K562 (cell line): ENCODE results near the gene HS3ST3A1. TPM values are rescaled to one million over a fixed set of nuclear protein-coding genes. Genes with fewer than 3 reads are reported as not detected.

Experiments
- ATAC-seq: fragments of 200-7000 bp; cut with Tn5 transposase; 3 replicates; pipeline ENCODE4 v1.9.1; 2020; ENCODE audit warnings: moderate library complexity
- BruUV-seq: library from RNA; stranded (reverse); fragments of 400-500 nt; replicated peaks from 2 replicates; lab custom pipeline; 2021; lab: Mats Ljungman, UMichigan
- CTCF ChIA-PET: fragments of 300-600 bp; formaldehyde crosslinking; extraction: SDS; loops from one replicate; lab custom pipeline; 2021; ENCODE audit warnings: low intra/inter-chr PET ratio; lab: Yijun Ruan, JAX
- POLR2A ChIA-PET: fragments of 300-600, 350-650 bp; sonication (Branson Sonifier 250); formaldehyde crosslinking; extraction: SDS; loops from one replicate; lab custom pipeline; 2021; ENCODE audit warnings: antibody characterized with exemption, inconsistent platforms; lab: Yijun Ruan, JAX
- DNase-seq, 4 experiments: peaks; one replicate each; pipeline versions ENCODE4 v3.0.0 to v3.0.0-alpha.2; 2011 to 2018; ENCODE audit warnings: low spot score in 3 of 4, mixed read lengths in 3 of 4; ENCODE audit errors: extremely low read depth in 1 of 4
- FAIRE-seq: peaks from 2 replicates; lab custom pipeline; 2011; peaks lifted over from hg19 to GRCh38; lab: Jason Lieb, UNC
- H2AFZ ChIP-seq: 2 replicates; pipeline ENCODE4 v1.6.0; 2011; ENCODE audit warnings: low read depth, low read length, control low read depth, inconsistent platforms
- H3K27ac ChIP-seq: fragments of 200-600 bp; 3 replicates; pipeline ENCODE4 v1.8.0; 2011; ENCODE audit warnings: low read depth, mild to moderate bottlenecking, control low read depth, inconsistent platforms, low read length, moderate library complexity, mixed read lengths; ENCODE audit errors: extremely low read depth
- H3K27me3 ChIP-seq, 2 experiments: fragments of 300-600 bp in 1 of 2; 2 replicates in 1 of 2; 3 replicates in 1 of 2; pipeline versions ENCODE4 v1.6.0 to v1.8.0; 2011; ENCODE audit warnings: inconsistent platforms in 2 of 2, low read length in 2 of 2, mild to moderate bottlenecking in 1 of 2, mixed read lengths in 1 of 2, moderate library complexity in 1 of 2; ENCODE audit not compliant: control insufficient read depth in 2 of 2, insufficient read depth in 2 of 2
- H3K36me3 ChIP-seq: fragments of 300-600 bp; 3 replicates; pipeline ENCODE4 v1.8.0; 2011; ENCODE audit warnings: mild to moderate bottlenecking, low read length, inconsistent platforms; ENCODE audit not compliant: control insufficient read depth, insufficient read depth
- H3K4me1 ChIP-seq, 2 experiments: fragments of 200-600 bp in 1 of 2; replicated peaks in 1 of 2; 2 replicates in 1 of 2; 3 replicates in 1 of 2; pipeline versions ENCODE4 v1.5.1 to v1.8.0; 2011; ENCODE audit warnings: inconsistent platforms in 2 of 2, low read length in 2 of 2, mild to moderate bottlenecking in 1 of 2, mixed read lengths in 1 of 2, moderate library complexity in 1 of 2; ENCODE audit not compliant: control insufficient read depth in 2 of 2, insufficient read depth in 2 of 2
- H3K4me2 ChIP-seq: 2 replicates; pipeline ENCODE4 v1.6.1; 2011; ENCODE audit warnings: low read length, control low read depth, inconsistent platforms, mixed read lengths; ENCODE audit not compliant: insufficient read depth
- H3K4me3 ChIP-seq: fragments of 200-600 bp; sonication (generic), shearing (Covaris generic); 2 replicates; pipeline ENCODE4 v1.5.1; 2016; ENCODE audit warnings: control low read depth, inconsistent platforms
- H3K79me2 ChIP-seq: fragments of 200-600 bp; 3 replicates; pipeline ENCODE4 v1.8.0; 2011; ENCODE audit warnings: low read length, inconsistent platforms; ENCODE audit not compliant: control insufficient read depth, insufficient read depth
- H3K9ac ChIP-seq, 2 experiments: 2 replicates each; pipeline versions ENCODE4 v1.6.0 to v1.6.1; 2011; ENCODE audit warnings: low read depth in 2 of 2, low read length in 2 of 2, control low read depth in 1 of 2, inconsistent platforms in 1 of 2, mild to moderate bottlenecking in 1 of 2, mixed read lengths in 1 of 2; ENCODE audit not compliant: insufficient read depth in 1 of 2
- H3K9me1 ChIP-seq: one replicate; pipeline ENCODE4 v1.6.0; 2011; ENCODE audit warnings: inconsistent platforms, mild to moderate bottlenecking, low read length, moderate library complexity; ENCODE audit not compliant: control insufficient read depth, insufficient read depth
- H3K9me3 ChIP-seq: replicated peaks from 2 replicates; pipeline ENCODE4 v1.5.1; 2011; ENCODE audit warnings: low read depth, low read length, inconsistent platforms; ENCODE audit not compliant: control insufficient read depth, insufficient read depth
- H4K20me1 ChIP-seq: replicated peaks from 2 replicates; pipeline ENCODE4 v1.6.1; 2011; ENCODE audit warnings: low read length, inconsistent platforms, mixed read lengths; ENCODE audit not compliant: control insufficient read depth, insufficient read depth
- ATF4 ChIP-seq: fragments of 450-650 bp; formaldehyde crosslinking; IDR thresholded peaks from 2 replicates; pipeline ENCODE4 v1.4.0; 2022; ENCODE audit warnings: mild to moderate bottlenecking, moderate library complexity
- EP400 ChIP-seq: fragments of 450-650 bp; IDR thresholded peaks from 2 replicates; pipeline ENCODE4 v1.6.1; 2017; ENCODE audit warnings: antibody characterized with exemption, mild to moderate bottlenecking, moderate library complexity
- FOSL1 ChIP-seq: fragments of 200-800 bp; sonication (Bioruptor generic); conservative IDR thresholded peaks from 2 replicates; pipeline ENCODE4 v1.6.1; 2016; ENCODE audit warnings: missing genetic modification characterization, missing compliant biosample characterization
- PBX2 ChIP-seq, 2 experiments: IDR thresholded peaks in 1 of 2; conservative IDR thresholded peaks in 1 of 2; 2 replicates each; pipeline ENCODE4 v1.6.1; 2016; ENCODE audit warnings: low read depth in 2 of 2, mild to moderate bottlenecking in 1 of 2, missing compliant biosample characterization in 1 of 2, missing genetic modification characterization in 1 of 2, moderate library complexity in 1 of 2
- SIX5 ChIP-seq, 2 experiments: IDR thresholded peaks; 2 replicates each; pipeline ENCODE4 v1.6.1; 2011; ENCODE audit warnings: low read length in 2 of 2, borderline replicate concordance in 1 of 2, low read depth in 1 of 2, mild to moderate bottlenecking in 1 of 2, moderate library complexity in 1 of 2; ENCODE audit not compliant: insufficient read depth in 1 of 2
- TBP ChIP-seq: optimal IDR thresholded peaks from 2 replicates; pipeline ENCODE3; 2011; ENCODE audit warnings: low read depth, low read length, improper control_type of control experiment
- ZNF384 ChIP-seq: IDR thresholded peaks from 2 replicates; pipeline ENCODE4 v1.6.1; 2012; ENCODE audit warnings: low read depth, low read length, improper control_type of control experiment
- ZNF583 ChIP-seq: fragments of 250-450 bp; sonication (Bioruptor Pico); IDR thresholded peaks from 2 replicates; pipeline ENCODE4 v1.4.0; 2020
- WGBS: fragments of 100-300 bp; shearing (Covaris generic); methylation state at CpG from one replicate; pipeline ENCODE4 v1.1.6; 2016; ENCODE audit warnings: low coverage, mixed read lengths; ENCODE audit not compliant: insufficient coverage; ENCODE audit errors: missing lambda C conversion rate; 5-methylcytosine and 5-hydroxymethylcytosine counted together
- in situ Hi-C: fragments of 300-500 bp; cut with MboI; formaldehyde crosslinking; loops from 4 replicates; pipeline ENCODE4 v1.15.0; 2018; ENCODE audit warnings: inconsistent platforms, mixed read lengths
- intact Hi-C: fragments of 100-400 bp; cut with micrococcal nuclease; formaldehyde crosslinking; loops from 2 replicates; pipeline ENCODE4 v1.14.2; 2022
- polyA plus RNA-seq, 8 experiments: library from polyadenylated mRNA; depleted of rRNA in 4 of 8; stranded (reverse) in 5 of 8; unstranded in 3 of 8; fragments of >200 nt; fragmentation: Nextera tagmentation in 2 of 8; fragmentation: Illumina TruSeq in 1 of 8; extraction: Ambion mirVana in 2 of 8; extraction: Trizol in 1 of 8; gene quantifications; 2 replicates each; pipeline versions ENCODE4 v1.2.1 to v1.2.3, GENCODE V29; 2011 to 2014; ENCODE audit warnings: inconsistent platforms in 1 of 8, missing spikeins in 1 of 8
- total RNA-seq, 7 experiments: library from RNA; depleted of rRNA in 6 of 7; stranded (reverse); fragments of >200 nt in 6 of 7; fragmentation: Illumina TruSeq in 2 of 7; extraction: Trizol in 2 of 7; gene quantifications; 2 replicates each; pipeline versions ENCODE4 v1.2.1 to v1.2.3, GENCODE V29; 2011 to 2021; ENCODE audit warnings: low replicate concordance in 1 of 7

The HS3ST3A1 gene
- total and polyA plus RNA-seq, 9 of the 15 experiments (the other 6 are each of a cell fraction or from before 2014, with no cell fraction given), result 0.25 to 14.8 (median 2.3) TPM

- intact Hi-C loops, result no loop called here
- POLR2A ChIA-PET, result interaction anchor here (0.8 kb wide), 1 partner anchor 13 kb away, joined by 3 read pairs; no protein-coding TSS in a partner anchor
Measured at GRCh38 chr17:13581925-13582324, 19.8 kb downstream of the HS3ST3A1 start.

More at GRCh38 chr17:13581925-13582324, 19.8 kb downstream of the HS3ST3A1 start:
- Histone ChIP-seq H3K4me1 (peaks cover 0 to 4% of the 10 kb centered on the region in 2 experiments; a peak in 3 of 5 replicates), H3K9ac (peak overlapping the region in 1 of 2 experiments; percentile 33; a peak in 1 of 4 replicates), H3K4me3 (no peak overlapping the region), H2AFZ (no peak overlapping the region), H3K27ac (peak overlapping the region; percentile 17; the same call in 1 of the 3 replicates), H4K20me1 (no peaks in the 10 kb centered on the region), H3K9me1 (no peaks in the 10 kb centered on the region), H3K9me3 (no peaks in the 10 kb centered on the region), H3K4me2 (no peak overlapping the region), H3K36me3 (no peaks in the 10 kb centered on the region), H3K79me2 (peaks cover 39% of the 10 kb centered on the region), H3K27me3 (no peaks in the 10 kb centered on the region)
- no peak for ATAC-seq
- in situ Hi-C loops, result no loop called here
- TF ChIP-seq TBP, result no peak
- no peak for TF ChIP-seq ATF4
- TF ChIP-seq ZNF583, result no peak
- no peak for TF ChIP-seq PBX2 (CRISPR knock-in tag; IDR thresholded peaks at IDR 0.05; ENCODE audit: low read depth)
- 0 out of 2 replicates have a peak, but pooled peaks have one; percentile 25 for TF ChIP-seq PBX2 (tag; conservative IDR thresholded peaks at IDR 0.05; ENCODE audit: low read depth)
- TF ChIP-seq EP400, result no peak
- TF ChIP-seq ZNF384, result 0 out of 2 replicates have a peak, but pooled peaks have one; percentile 39
- TF ChIP-seq SIX5 (IDR thresholded peaks at IDR 0.05; ENCODE audit: borderline replicate concordance in 1 of 2, insufficient read depth in 1 of 2, low read depth in 1 of 2, low read length in 2 of 2), result no peak
- no peak for TF ChIP-seq FOSL1
- BruUV-seq, result no TSS peak
- no peak for DNase-seq
- CTCF ChIA-PET, result no interaction called here
- WGBS, result 14% methylated on average over 3 of the region's 3 CpGs
- FAIRE-seq, result peak; percentile 23
